Neural cell (in vitro differentiated cells): Measurements from ENCODE around the gene RNU11. TPM values are rescaled to one million over a fixed set of nuclear protein-coding genes. Genes with fewer than 3 reads are reported as not detected.

Source experiments
- H2AFZ ChIP-seq: fragments of 200-600, 300-800 bp; sonication (generic), shearing (Covaris generic); 2 replicates; pipeline ENCODE4 v1.6.0; 2014; ENCODE audit warnings: low read depth, mild to moderate bottlenecking, antibody characterized with exemption, low read length, moderate library complexity
- H3F3A ChIP-seq: fragments of 200-600 bp; shearing (Covaris generic); 2 replicates; pipeline ENCODE4 v1.6.1; 2016; ENCODE audit warnings: mild to moderate bottlenecking, moderate library complexity, mixed read lengths, antibody characterized with exemption, low read length; ENCODE audit not compliant: insufficient read depth, poor library complexity, severe bottlenecking
- H3K27ac ChIP-seq: fragments of 200-600, 300-800 bp; sonication (generic), shearing (Covaris generic); 2 replicates; pipeline ENCODE4 v1.5.1; 2014; ENCODE audit warnings: mild to moderate bottlenecking, low read length, moderate library complexity
- H3K27me3 ChIP-seq: fragments of 300-800, 200-600 bp; sonication (generic), shearing (Covaris generic); 2 replicates; pipeline ENCODE4 v1.6.0; 2014; ENCODE audit warnings: mild to moderate bottlenecking, low read depth, low read length, moderate library complexity; ENCODE audit not compliant: insufficient read depth
- H3K36me3 ChIP-seq: fragments of 300-800, 200-600 bp; sonication (generic), shearing (Covaris generic); 2 replicates; pipeline ENCODE4 v1.5.1; 2014; ENCODE audit warnings: mild to moderate bottlenecking, antibody characterized with exemption, low read length, moderate library complexity; ENCODE audit not compliant: insufficient read depth
- H3K4me2 ChIP-seq: fragments of 300-800, 200-600 bp; sonication (generic), shearing (Covaris generic); 2 replicates; pipeline ENCODE4 v1.6.0; 2014; ENCODE audit warnings: mild to moderate bottlenecking, low read length
- H3K4me3 ChIP-seq: fragments of 300-800, 200-600 bp; sonication (generic), shearing (Covaris generic); 2 replicates; pipeline ENCODE4 v1.5.1; 2014; ENCODE audit warnings: mild to moderate bottlenecking, low read length, moderate library complexity
- H3K79me2 ChIP-seq: fragments of 200-600 bp; shearing (Covaris generic); replicated peaks from 2 replicates; pipeline ENCODE4 v1.6.0; 2014; ENCODE audit warnings: mild to moderate bottlenecking, low read length, moderate library complexity; ENCODE audit not compliant: insufficient read depth
- H3K9ac ChIP-seq: fragments of 300-800, 200-600 bp; sonication (generic), shearing (Covaris generic); 2 replicates; pipeline ENCODE4 v1.6.1; 2016; ENCODE audit warnings: mild to moderate bottlenecking, low read length, mixed read lengths
- H3K9me2 ChIP-seq: fragments of 200-600 bp; shearing (Covaris generic); 2 replicates; pipeline ENCODE4 v1.6.1; 2016; ENCODE audit warnings: mild to moderate bottlenecking, low read length, mixed read lengths; ENCODE audit not compliant: insufficient read depth
- H3K9me3 ChIP-seq: fragments of 200-600, 300-800 bp; sonication (generic), shearing (Covaris generic); 2 replicates; pipeline ENCODE4 v1.6.1; 2016; ENCODE audit warnings: mild to moderate bottlenecking, mixed run types, low read length, moderate library complexity, mixed read lengths
- H4K20me1 ChIP-seq: fragments of 200-600 bp; shearing (Covaris generic); 2 replicates; pipeline ENCODE4 v1.6.1; 2016; ENCODE audit warnings: mild to moderate bottlenecking, mixed run types; ENCODE audit not compliant: insufficient read depth
- CTCF ChIP-seq: fragments of 450-650 bp; IDR thresholded peaks from 2 replicates; pipeline ENCODE4 v1.5.1; 2014; ENCODE audit warnings: antibody characterized with exemption, mild to moderate bottlenecking, moderate library complexity; ENCODE audit not compliant: poor library complexity, severe bottlenecking
- EP300 ChIP-seq: fragments of 450-650 bp; conservative IDR thresholded peaks from 2 replicates; pipeline ENCODE4 v1.6.1; 2014; ENCODE audit warnings: antibody characterized with exemption, mild to moderate bottlenecking, moderate library complexity; ENCODE audit not compliant: poor library complexity, severe bottlenecking
- EZH2 ChIP-seq: fragments of 200-600, 300-800 bp; shearing (Covaris generic), sonication (generic); IDR thresholded peaks from 2 replicates; pipeline ENCODE4 v1.6.1; 2014; ENCODE audit warnings: antibody characterized with exemption, low read length, borderline replicate concordance, mild to moderate bottlenecking; ENCODE audit not compliant: insufficient read depth, poor library complexity, severe bottlenecking
- MXI1 ChIP-seq: fragments of 450-650 bp; conservative IDR thresholded peaks from 2 replicates; pipeline ENCODE4 v1.6.1; 2014; ENCODE audit warnings: antibody characterized with exemption, mild to moderate bottlenecking; ENCODE audit not compliant: poor library complexity, severe bottlenecking
- POLR2AphosphoS5 ChIP-seq: IDR thresholded peaks from 2 replicates; pipeline ENCODE4 v1.6.1; 2012
- RAD21 ChIP-seq: fragments of 450-650 bp; conservative IDR thresholded peaks from 2 replicates; pipeline ENCODE4 v1.6.1; 2014; ENCODE audit warnings: antibody characterized with exemption, mild to moderate bottlenecking, moderate library complexity
- SMC3 ChIP-seq: fragments of 450-650 bp; conservative IDR thresholded peaks from 2 replicates; pipeline ENCODE4 v1.6.1; 2014; ENCODE audit warnings: antibody characterized with exemption, mild to moderate bottlenecking, moderate library complexity; ENCODE audit not compliant: poor library complexity
- TAF1 ChIP-seq: IDR thresholded peaks from 2 replicates; pipeline ENCODE4 v1.6.1; 2012; ENCODE audit warnings: low read depth
- polyA plus RNA-seq: library from polyadenylated mRNA; depleted of rRNA; stranded (reverse); fragments of >200 nt; gene quantifications from 2 replicates; pipeline ENCODE4 v1.2.3, GENCODE V29; 2014
- TF ChIP-seq, protein P1 (sequence below): IDR thresholded peaks from 2 replicates; pipeline ENCODE4 v1.6.1; 2012; ENCODE audit warnings: borderline replicate concordance

Gene RNU11
- polyA plus RNA-seq, 1 donor from 2014 or later: not detected

DNA sequence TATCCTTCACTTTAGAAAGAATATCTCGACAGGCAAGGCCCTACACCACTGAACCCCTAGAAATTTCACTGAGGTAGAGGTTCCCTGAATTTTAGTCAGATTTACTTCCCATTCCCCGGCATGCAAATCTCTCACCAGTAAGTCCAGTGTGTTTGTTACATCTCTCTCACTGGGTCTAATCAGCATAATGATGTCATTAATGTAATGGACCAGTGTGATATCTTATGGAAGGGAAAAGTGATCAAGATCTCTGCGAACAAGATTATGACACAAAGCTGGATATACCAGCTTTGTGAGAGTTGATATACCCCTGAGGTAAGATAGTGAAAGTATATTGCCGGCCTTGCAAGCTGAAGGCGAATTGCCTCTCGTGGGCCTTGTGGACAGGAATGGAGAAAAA lies 7.9 kb downstream of the RNU11 start:
- Histone ChIP-seq H3K79me2 (no peaks in the 10 kb centered on the region), H2AFZ (no peak overlapping the region), H3K4me3 (no peak overlapping the region), H3K36me3 (no peaks in the 10 kb centered on the region), H3K27me3 (no peaks in the 10 kb centered on the region), H3K27ac (no peak overlapping the region), H3K4me2 (no peak overlapping the region), H3F3A (no peaks in the 10 kb centered on the region), H3K9me3 (no peaks in the 10 kb centered on the region), H3K9me2 (no peaks in the 10 kb centered on the region), H3K9ac (no peak overlapping the region), H4K20me1 (no peaks in the 10 kb centered on the region)
- TF ChIP-seq TAF1 (no peak), EZH2 (no peak), EP300 (no peak), POLR2AphosphoS5 (no peak), RAD21 (no peak), SMC3 (no peak), MXI1 (no peak), CTCF (no peak)
- TF ChIP-seq, protein P1, sequence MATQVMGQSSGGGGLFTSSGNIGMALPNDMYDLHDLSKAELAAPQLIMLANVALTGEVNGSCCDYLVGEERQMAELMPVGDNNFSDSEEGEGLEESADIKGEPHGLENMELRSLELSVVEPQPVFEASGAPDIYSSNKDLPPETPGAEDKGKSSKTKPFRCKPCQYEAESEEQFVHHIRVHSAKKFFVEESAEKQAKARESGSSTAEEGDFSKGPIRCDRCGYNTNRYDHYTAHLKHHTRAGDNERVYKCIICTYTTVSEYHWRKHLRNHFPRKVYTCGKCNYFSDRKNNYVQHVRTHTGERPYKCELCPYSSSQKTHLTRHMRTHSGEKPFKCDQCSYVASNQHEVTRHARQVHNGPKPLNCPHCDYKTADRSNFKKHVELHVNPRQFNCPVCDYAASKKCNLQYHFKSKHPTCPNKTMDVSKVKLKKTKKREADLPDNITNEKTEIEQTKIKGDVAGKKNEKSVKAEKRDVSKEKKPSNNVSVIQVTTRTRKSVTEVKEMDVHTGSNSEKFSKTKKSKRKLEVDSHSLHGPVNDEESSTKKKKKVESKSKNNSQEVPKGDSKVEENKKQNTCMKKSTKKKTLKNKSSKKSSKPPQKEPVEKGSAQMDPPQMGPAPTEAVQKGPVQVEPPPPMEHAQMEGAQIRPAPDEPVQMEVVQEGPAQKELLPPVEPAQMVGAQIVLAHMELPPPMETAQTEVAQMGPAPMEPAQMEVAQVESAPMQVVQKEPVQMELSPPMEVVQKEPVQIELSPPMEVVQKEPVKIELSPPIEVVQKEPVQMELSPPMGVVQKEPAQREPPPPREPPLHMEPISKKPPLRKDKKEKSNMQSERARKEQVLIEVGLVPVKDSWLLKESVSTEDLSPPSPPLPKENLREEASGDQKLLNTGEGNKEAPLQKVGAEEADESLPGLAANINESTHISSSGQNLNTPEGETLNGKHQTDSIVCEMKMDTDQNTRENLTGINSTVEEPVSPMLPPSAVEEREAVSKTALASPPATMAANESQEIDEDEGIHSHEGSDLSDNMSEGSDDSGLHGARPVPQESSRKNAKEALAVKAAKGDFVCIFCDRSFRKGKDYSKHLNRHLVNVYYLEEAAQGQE: no peak

GRCh38 chr1:28663871-28664470 lies 15.6 kb downstream of the RNU11 start:
- Histone ChIP-seq H3F3A (peaks cover 5% of the 10 kb centered on the region), H3K27ac (no peak overlapping the region), H2AFZ (no peak overlapping the region), H4K20me1 (no peaks in the 10 kb centered on the region), H3K4me3 (no peak overlapping the region), H3K79me2 (no peaks in the 10 kb centered on the region), H3K9ac (no peak overlapping the region), H3K27me3 (no peaks in the 10 kb centered on the region), H3K9me3 (no peaks in the 10 kb centered on the region), H3K9me2 (no peaks in the 10 kb centered on the region), H3K4me2 (no peak overlapping the region), H3K36me3 (no peaks in the 10 kb centered on the region)
- no peak for TF ChIP-seq POLR2AphosphoS5
- no peak for TF ChIP-seq TAF1
- TF ChIP-seq RAD21: no peak
- no peak for TF ChIP-seq CTCF
- no peak for TF ChIP-seq EP300
- TF ChIP-seq, protein P1: no peak
- no peak for TF ChIP-seq MXI1
- TF ChIP-seq EZH2: no peak
- TF ChIP-seq SMC3: no peak
